ENCODE measurements around the gene DPP10.

DNA sequence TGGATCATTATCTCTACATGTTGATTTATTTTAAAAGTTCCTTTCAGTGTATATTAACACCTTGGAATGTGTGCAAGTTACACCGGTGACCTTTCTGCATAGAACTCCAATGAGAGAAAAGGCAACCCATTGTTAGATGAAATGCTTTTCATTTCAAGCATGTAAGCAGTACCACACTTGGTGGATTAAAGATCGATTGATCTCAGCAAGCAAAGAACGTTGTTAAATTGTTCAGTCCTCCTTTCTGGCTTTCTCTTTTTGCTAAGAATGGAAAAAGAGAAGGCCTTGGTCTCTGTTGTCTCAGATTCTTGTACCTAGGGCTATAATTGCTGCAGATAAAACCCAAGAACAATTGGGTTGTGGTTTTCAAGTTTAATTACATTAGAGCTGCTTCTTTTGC, 843.0 kb downstream of the DPP10 start:
- TF ChIP-seq, protein P1, sequence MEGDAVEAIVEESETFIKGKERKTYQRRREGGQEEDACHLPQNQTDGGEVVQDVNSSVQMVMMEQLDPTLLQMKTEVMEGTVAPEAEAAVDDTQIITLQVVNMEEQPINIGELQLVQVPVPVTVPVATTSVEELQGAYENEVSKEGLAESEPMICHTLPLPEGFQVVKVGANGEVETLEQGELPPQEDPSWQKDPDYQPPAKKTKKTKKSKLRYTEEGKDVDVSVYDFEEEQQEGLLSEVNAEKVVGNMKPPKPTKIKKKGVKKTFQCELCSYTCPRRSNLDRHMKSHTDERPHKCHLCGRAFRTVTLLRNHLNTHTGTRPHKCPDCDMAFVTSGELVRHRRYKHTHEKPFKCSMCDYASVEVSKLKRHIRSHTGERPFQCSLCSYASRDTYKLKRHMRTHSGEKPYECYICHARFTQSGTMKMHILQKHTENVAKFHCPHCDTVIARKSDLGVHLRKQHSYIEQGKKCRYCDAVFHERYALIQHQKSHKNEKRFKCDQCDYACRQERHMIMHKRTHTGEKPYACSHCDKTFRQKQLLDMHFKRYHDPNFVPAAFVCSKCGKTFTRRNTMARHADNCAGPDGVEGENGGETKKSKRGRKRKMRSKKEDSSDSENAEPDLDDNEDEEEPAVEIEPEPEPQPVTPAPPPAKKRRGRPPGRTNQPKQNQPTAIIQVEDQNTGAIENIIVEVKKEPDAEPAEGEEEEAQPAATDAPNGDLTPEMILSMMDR (conservative IDR thresholded peaks at IDR 0.05; ENCODE audit: low read depth, low read length): no peak
- no peak for TF ChIP-seq EZH2 (IDR thresholded peaks at IDR 0.05; ENCODE audit: low read length, unreplicated experiment)

All from PC-3 (cell line).